GM12864 (cell line): Measurements from ENCODE around the gene KIF26B.

Experiments
- DNase-seq: peaks from one replicate; pipeline ENCODE4 v3.0.0-alpha.2; 2011; ENCODE audit warnings: low read depth
- H3K4me3 ChIP-seq: 2 replicates; pipeline ENCODE4 v1.5.1; 2011; ENCODE audit warnings: mild to moderate bottlenecking, low read depth, low read length, control low read depth
- CTCF ChIP-seq: IDR thresholded peaks from 2 replicates; pipeline ENCODE4 v1.5.1; 2011; ENCODE audit warnings: low read depth, mild to moderate bottlenecking, moderate library complexity, low read length, control low read depth, inconsistent platforms; ENCODE audit errors: missing control alignments

Gene KIF26B

GRCh38 chr1:245197121-245197520, 42.3 kb downstream of the KIF26B start:
- TF ChIP-seq CTCF: no peak
- DNase-seq: no peak
- H3K4me3 ChIP-seq: no peak overlapping the region

- no peak for TF ChIP-seq CTCF
- H3K4me3 ChIP-seq: no peak overlapping the region
- no peak for DNase-seq
Measured at GRCh38 chr1:245197911-245198379, 43.2 kb downstream of the KIF26B start.

GRCh38 chr1:245198748-245199516, 44.1 kb downstream of the KIF26B start:
- TF ChIP-seq CTCF: no peak
- no peak overlapping the region for H3K4me3 ChIP-seq
- no peak for DNase-seq

GRCh38 chr1:245200146-245200545, 45.4 kb downstream of the KIF26B start:
- TF ChIP-seq CTCF: no peak
- H3K4me3 ChIP-seq: no peak overlapping the region
- DNase-seq: no peak

- no peak overlapping the region for H3K4me3 ChIP-seq
- no peak for TF ChIP-seq CTCF
- no peak for DNase-seq
Measured at GRCh38 chr1:245201201-245201600, 46.4 kb downstream of the KIF26B start.

- DNase-seq: no peak
- TF ChIP-seq CTCF: no peak
- no peak overlapping the region for H3K4me3 ChIP-seq
Measured at GRCh38 chr1:245201827-245202226, 47.0 kb downstream of the KIF26B start.

- TF ChIP-seq CTCF: no peak
- DNase-seq: no peak
- no peak overlapping the region for H3K4me3 ChIP-seq
Measured at GRCh38 chr1:245205396-245205795, 50.6 kb downstream of the KIF26B start.
